Brain microvascular endothelial cell (primary cell): ENCODE data around the gene FLT1.

Experiments
- DNase-seq: peaks from one replicate; pipeline ENCODE4 v3.0.0-alpha.2; 2020
- H3K27ac ChIP-seq: fragments of 250-450 bp; sonication (Bioruptor Pico); 2 replicates; pipeline ENCODE4 v1.5.1; 2020; ENCODE audit warnings: mild to moderate bottlenecking, moderate library complexity
- H3K27me3 ChIP-seq: fragments of 250-450 bp; sonication (Bioruptor Pico); replicated peaks from 2 replicates; pipeline ENCODE4 v1.5.1; 2020; ENCODE audit warnings: mild to moderate bottlenecking
- H3K36me3 ChIP-seq: fragments of 250-450 bp; sonication (Bioruptor Pico); replicated peaks from 2 replicates; pipeline ENCODE4 v1.5.1; 2020; ENCODE audit warnings: mild to moderate bottlenecking
- H3K4me3 ChIP-seq: 2 replicates; pipeline ENCODE4 v1.5.1; 2011; ENCODE audit warnings: low read depth, mild to moderate bottlenecking, control low read depth, low read length, moderate library complexity
- CTCF ChIP-seq: IDR thresholded peaks from 2 replicates; pipeline ENCODE4 v1.5.1; 2011; ENCODE audit warnings: low read depth, mild to moderate bottlenecking, moderate library complexity, low read length, control low read depth, inconsistent platforms; ENCODE audit errors: missing control alignments
- in situ Hi-C: cut with HindIII; loops from 2 replicates; pipeline ENCODE4 v1.10.0; 2017; ENCODE audit warnings: low sequenced_read_pairs, low pct_ligation_motif_present

Gene FLT1

GRCh38 chr13:28347456-28348371, 147.2 kb downstream of the FLT1 start:
- Histone ChIP-seq H3K27me3 (no peaks in the 10 kb centered on the region), H3K36me3 (no peaks in the 10 kb centered on the region), H3K4me3 (no peak overlapping the region), H3K27ac (no peak overlapping the region)
- in situ Hi-C loops = no loop called here
- peak; percentile 46 for DNase-seq
- no peak for TF ChIP-seq CTCF

- H3K27ac ChIP-seq = no peak overlapping the region
- in situ Hi-C loops = no loop called here
- no peaks in the 10 kb centered on the region for H3K36me3 ChIP-seq
- no peak for DNase-seq
- H3K4me3 ChIP-seq = no peak overlapping the region
- TF ChIP-seq CTCF = no peak
- H3K27me3 ChIP-seq = no peaks in the 10 kb centered on the region
Observed at GRCh38 chr13:28346154-28346553, 148.8 kb downstream of the FLT1 start.

GRCh38 chr13:28344163-28344562, 150.8 kb downstream of the FLT1 start:
- in situ Hi-C loops = no loop called here
- Histone ChIP-seq H3K36me3 (no peaks in the 10 kb centered on the region), H3K27ac (no peak overlapping the region), H3K27me3 (no peaks in the 10 kb centered on the region), H3K4me3 (no peak overlapping the region)
- no peak for DNase-seq
- TF ChIP-seq CTCF = no peak

- no peak for TF ChIP-seq CTCF
- in situ Hi-C loops = no loop called here
- H3K36me3 ChIP-seq = no peaks in the 10 kb centered on the region
Observed at GRCh38 chr13:28342251-28342650, 152.7 kb downstream of the FLT1 start.

GRCh38 chr13:28340272-28340793, 154.6 kb downstream of the FLT1 start:
- in situ Hi-C loops = no loop called here

More at GRCh38 chr13:28342251-28342650, 152.7 kb downstream of the FLT1 start:
- H3K27me3 ChIP-seq = no peaks in the 10 kb centered on the region
- no peak overlapping the region for H3K27ac ChIP-seq
- no peak for DNase-seq
- H3K4me3 ChIP-seq = no peak overlapping the region

More at GRCh38 chr13:28340272-28340793, 154.6 kb downstream of the FLT1 start:
- Histone ChIP-seq H3K4me3 (no peak overlapping the region), H3K27me3 (no peaks in the 10 kb centered on the region), H3K36me3 (no peaks in the 10 kb centered on the region), H3K27ac (peak overlapping the region; percentile 84)
- TF ChIP-seq CTCF = no peak
- DNase-seq = peak; percentile 58
